Measurements from ENCODE around the gene BIN1. TPM values are rescaled to one million over a fixed set of nuclear protein-coding genes. Genes with fewer than 3 reads are reported as not detected.
A peak's percentile ranks its signal among the peaks of the same experiment; 100 is the strongest.

Gene BIN1
- total RNA-seq, 1 donor from 2014 or later, result 33.4 TPM

- Histone ChIP-seq H3K4me1 (peaks cover 4% of the 10 kb centered on the region), H3K9me3 (no peaks in the 10 kb centered on the region), H3K4me3 (peak overlapping the region; percentile 43), H3K36me3 (no peaks in the 10 kb centered on the region), H3K27ac (no peak overlapping the region), H3K27me3 (no peaks in the 10 kb centered on the region)
- ATAC-seq (peak; percentile 95), DNase-seq (peak; percentile 91)
- intact Hi-C loops (cut with DNase I), result no loop called here
- TF ChIP-seq CTCF (IDR thresholded peaks at IDR 0.05), result peak; percentile 37
Measured at GRCh38 chr2:127025359-127026166, 81.4 kb downstream of the BIN1 start.

GRCh38 chr2:127024769-127025358 lies 82.1 kb downstream of the BIN1 start:
- ATAC-seq (peak; percentile 77), DNase-seq (peak; percentile 72)
- Histone ChIP-seq H3K9me3 (no peaks in the 10 kb centered on the region), H3K4me1 (peaks cover 4% of the 10 kb centered on the region), H3K4me3 (peak overlapping the region; percentile 43), H3K27ac (no peak overlapping the region), H3K27me3 (no peaks in the 10 kb centered on the region), H3K36me3 (no peaks in the 10 kb centered on the region)
- intact Hi-C loops (cut with DNase I), result no loop called here
- peak; percentile 28 for TF ChIP-seq CTCF (IDR thresholded peaks at IDR 0.05)

- TF ChIP-seq CTCF (IDR thresholded peaks at IDR 0.05), result no peak
- no peak for ATAC-seq
- intact Hi-C loops (cut with DNase I), result no loop called here
- peaks cover 4% of the 10 kb centered on the region for H3K4me1 ChIP-seq
- no peak overlapping the region for H3K27ac ChIP-seq
- no peaks in the 10 kb centered on the region for H3K27me3 ChIP-seq
- no peak overlapping the region for H3K4me3 ChIP-seq
- H3K36me3 ChIP-seq, result no peaks in the 10 kb centered on the region
- H3K9me3 ChIP-seq, result no peaks in the 10 kb centered on the region
- DNase-seq, result no peak
Measured at GRCh38 chr2:127023504-127023903, 83.5 kb downstream of the BIN1 start.

GRCh38 chr2:127022817-127023216 lies 84.1 kb downstream of the BIN1 start:
- ATAC-seq (no peak), DNase-seq (no peak)
- Histone ChIP-seq H3K9me3 (no peaks in the 10 kb centered on the region), H3K4me1 (peaks cover 4% of the 10 kb centered on the region), H3K4me3 (no peak overlapping the region), H3K27ac (no peak overlapping the region), H3K27me3 (no peaks in the 10 kb centered on the region), H3K36me3 (no peaks in the 10 kb centered on the region)
- intact Hi-C loops (cut with DNase I), result no loop called here
- no peak for TF ChIP-seq CTCF (IDR thresholded peaks at IDR 0.05)

- H3K36me3 ChIP-seq, result no peaks in the 10 kb centered on the region
- no peak for ATAC-seq
- no peaks in the 10 kb centered on the region for H3K9me3 ChIP-seq
- H3K27ac ChIP-seq, result no peak overlapping the region
- intact Hi-C loops (cut with DNase I), result no loop called here
- H3K4me1 ChIP-seq, result peaks cover 4% of the 10 kb centered on the region
- no peaks in the 10 kb centered on the region for H3K27me3 ChIP-seq
- no peak for DNase-seq
- no peak overlapping the region for H3K4me3 ChIP-seq
- TF ChIP-seq CTCF (IDR thresholded peaks at IDR 0.05), result no peak
Measured at GRCh38 chr2:127020536-127020935, 86.4 kb downstream of the BIN1 start.
